ENCODE data around the gene YPEL3.
"Not testable (repeated sequence)": the region's sequence is repeated elsewhere in the genome, so short reads cannot be mapped to it uniquely, and the experiment has no call there.

Gene YPEL3

DNA sequence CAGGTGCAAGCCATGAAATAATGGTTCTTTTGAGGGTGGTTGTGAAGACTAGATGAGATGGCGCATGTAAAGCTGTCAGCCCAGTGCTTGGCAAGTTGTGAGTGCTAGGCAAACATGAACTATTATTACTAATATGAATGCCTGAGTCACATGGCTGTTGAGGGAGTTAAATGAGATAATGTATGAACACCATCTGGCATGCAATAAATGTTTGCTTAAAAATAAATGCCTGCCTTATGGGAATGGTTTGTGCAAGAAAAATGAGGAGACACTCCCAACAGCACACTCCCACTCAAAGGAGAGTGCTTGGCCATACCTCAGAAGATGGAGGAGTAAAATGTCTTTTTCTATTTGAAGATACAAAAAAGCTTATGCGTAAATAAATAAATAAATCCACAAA lies 23.4 kb upstream of the YPEL3 start:
- no peak overlapping the region for H3K4me3 ChIP-seq (ENCODE audit: low read depth, low read length)
- peaks cover 10% of the 10 kb centered on the region for H3K4me1 ChIP-seq
- no peak overlapping the region for H3K9ac ChIP-seq
- TF ChIP-seq, protein P1, sequence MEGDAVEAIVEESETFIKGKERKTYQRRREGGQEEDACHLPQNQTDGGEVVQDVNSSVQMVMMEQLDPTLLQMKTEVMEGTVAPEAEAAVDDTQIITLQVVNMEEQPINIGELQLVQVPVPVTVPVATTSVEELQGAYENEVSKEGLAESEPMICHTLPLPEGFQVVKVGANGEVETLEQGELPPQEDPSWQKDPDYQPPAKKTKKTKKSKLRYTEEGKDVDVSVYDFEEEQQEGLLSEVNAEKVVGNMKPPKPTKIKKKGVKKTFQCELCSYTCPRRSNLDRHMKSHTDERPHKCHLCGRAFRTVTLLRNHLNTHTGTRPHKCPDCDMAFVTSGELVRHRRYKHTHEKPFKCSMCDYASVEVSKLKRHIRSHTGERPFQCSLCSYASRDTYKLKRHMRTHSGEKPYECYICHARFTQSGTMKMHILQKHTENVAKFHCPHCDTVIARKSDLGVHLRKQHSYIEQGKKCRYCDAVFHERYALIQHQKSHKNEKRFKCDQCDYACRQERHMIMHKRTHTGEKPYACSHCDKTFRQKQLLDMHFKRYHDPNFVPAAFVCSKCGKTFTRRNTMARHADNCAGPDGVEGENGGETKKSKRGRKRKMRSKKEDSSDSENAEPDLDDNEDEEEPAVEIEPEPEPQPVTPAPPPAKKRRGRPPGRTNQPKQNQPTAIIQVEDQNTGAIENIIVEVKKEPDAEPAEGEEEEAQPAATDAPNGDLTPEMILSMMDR (IDR thresholded peaks at IDR 0.05), result no peak
- H3K27me3 ChIP-seq (ENCODE audit: control insufficient read depth, insufficient read depth, low read length), result no peaks in the 10 kb centered on the region
- H3K36me3 ChIP-seq (ENCODE audit: control insufficient read depth, insufficient read depth, low read length), result no peaks in the 10 kb centered on the region
- H2AFZ ChIP-seq, result no peak overlapping the region
- H3K79me2 ChIP-seq, result no peaks in the 10 kb centered on the region
- no peak overlapping the region for H3K27ac ChIP-seq
- no peak overlapping the region for H3K4me2 ChIP-seq (ENCODE audit: low read length)
- H3K9me3 ChIP-seq (ENCODE audit: control insufficient read depth, low read length), result no peaks in the 10 kb centered on the region

GRCh38 chr16:30117768-30118167 lies 21.8 kb upstream of the YPEL3 start:
- Histone ChIP-seq H3K36me3 (ENCODE audit: control insufficient read depth, insufficient read depth, low read length) (no peaks in the 10 kb centered on the region), H3K4me2 (ENCODE audit: low read length) (no peak overlapping the region), H3K4me3 (ENCODE audit: low read depth, low read length) (no peak overlapping the region), H2AFZ (no peak overlapping the region), H3K9me3 (ENCODE audit: control insufficient read depth, low read length) (no peaks in the 10 kb centered on the region), H3K9ac (no peak overlapping the region), H3K79me2 (no peaks in the 10 kb centered on the region), H3K27ac (no peak overlapping the region), H3K27me3 (ENCODE audit: control insufficient read depth, insufficient read depth, low read length) (no peaks in the 10 kb centered on the region), H3K4me1 (no peaks in the 10 kb centered on the region)
- TF ChIP-seq, protein P1 (IDR thresholded peaks at IDR 0.05), result no peak

DNA sequence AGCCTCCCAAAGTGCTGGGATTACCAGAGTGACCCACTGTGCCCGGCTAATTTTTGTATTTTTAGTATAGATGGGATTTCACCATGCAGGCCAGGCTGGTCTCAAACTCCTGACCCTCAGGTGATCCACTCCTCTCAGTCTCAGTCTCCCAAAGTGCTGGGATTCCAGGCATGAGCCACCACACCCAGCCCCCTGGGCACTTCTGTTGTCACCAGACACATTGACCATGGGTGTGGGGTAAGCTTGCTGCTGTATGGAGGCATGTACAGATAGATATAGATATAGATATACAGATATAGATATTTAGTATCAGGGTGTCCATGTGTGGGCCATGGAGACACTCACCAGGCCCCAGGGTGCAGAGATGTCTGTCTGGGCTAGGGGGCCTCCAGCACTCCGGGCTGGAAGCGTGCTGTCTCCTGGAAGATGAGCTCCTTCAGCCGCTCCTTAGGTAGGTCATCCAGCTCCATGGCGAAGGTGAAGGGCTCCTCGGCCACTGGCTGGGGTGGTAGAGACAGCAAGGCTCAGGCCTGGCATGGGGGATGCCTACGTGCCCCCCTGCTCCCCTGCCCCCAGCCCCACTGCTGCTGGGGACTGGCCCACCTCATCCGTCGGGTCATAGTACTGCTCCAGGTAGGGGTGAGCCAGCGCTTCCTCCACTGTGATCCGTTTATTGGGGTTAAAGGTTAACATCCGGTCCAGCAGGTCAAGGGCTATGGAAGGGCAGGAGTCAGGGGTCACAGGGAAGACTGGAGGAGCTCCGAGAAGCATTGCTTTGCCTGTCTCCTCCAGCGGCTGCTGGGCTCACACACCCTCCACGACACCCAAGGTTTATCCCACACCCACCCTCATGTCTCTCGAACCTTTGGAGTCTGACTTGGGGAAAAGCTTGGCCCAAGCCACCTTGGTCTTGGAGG lies 20.5 kb upstream of the YPEL3 start:
- TF ChIP-seq, protein P1 (IDR thresholded peaks at IDR 0.05), result no peak
- no peaks in the 10 kb centered on the region for H3K9me3 ChIP-seq (ENCODE audit: control insufficient read depth, low read length)
- no peak overlapping the region for H3K9ac ChIP-seq
- no peak overlapping the region for H3K4me3 ChIP-seq (ENCODE audit: low read depth, low read length)
- no peak overlapping the region for H2AFZ ChIP-seq
- no peaks in the 10 kb centered on the region for H3K36me3 ChIP-seq (ENCODE audit: control insufficient read depth, insufficient read depth, low read length)
- H3K4me1 ChIP-seq, result no peaks in the 10 kb centered on the region
- H3K4me2 ChIP-seq (ENCODE audit: low read length), result no peak overlapping the region
- H3K27ac ChIP-seq, result no peak overlapping the region
- H3K79me2 ChIP-seq, result no peaks in the 10 kb centered on the region
- no peaks in the 10 kb centered on the region for H3K27me3 ChIP-seq (ENCODE audit: control insufficient read depth, insufficient read depth, low read length)

DNA sequence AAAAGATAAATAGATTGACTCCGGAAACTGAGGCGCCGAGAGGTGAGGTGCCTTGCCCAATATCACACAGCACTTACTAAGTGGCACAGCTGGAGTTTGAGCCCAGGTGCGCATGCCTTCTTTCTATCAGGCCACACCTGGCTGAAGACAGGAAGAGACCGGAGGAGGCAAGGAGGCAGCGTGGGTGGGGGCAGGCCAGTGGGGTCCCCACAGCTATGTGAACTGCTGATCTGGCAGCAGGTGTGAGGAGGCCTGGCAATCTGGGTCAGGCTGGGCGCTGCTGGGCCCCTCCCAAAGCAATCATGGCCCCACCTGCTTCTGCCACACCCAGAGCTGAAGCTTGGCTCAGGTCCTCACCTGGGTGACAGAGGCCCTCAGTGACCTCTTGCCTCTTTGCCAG lies 19.2 kb upstream of the YPEL3 start:
- no peak overlapping the region for H3K4me2 ChIP-seq (ENCODE audit: low read length)
- H3K27me3 ChIP-seq (ENCODE audit: control insufficient read depth, insufficient read depth, low read length), result no peaks in the 10 kb centered on the region
- no peak overlapping the region for H3K27ac ChIP-seq
- H3K9ac ChIP-seq, result no peak overlapping the region
- H3K79me2 ChIP-seq, result no peaks in the 10 kb centered on the region
- no peak overlapping the region for H2AFZ ChIP-seq
- H3K9me3 ChIP-seq (ENCODE audit: control insufficient read depth, low read length), result no peaks in the 10 kb centered on the region
- H3K4me1 ChIP-seq, result no peaks in the 10 kb centered on the region
- no peaks in the 10 kb centered on the region for H3K36me3 ChIP-seq (ENCODE audit: control insufficient read depth, insufficient read depth, low read length)
- H3K4me3 ChIP-seq (ENCODE audit: low read depth, low read length), result no peak overlapping the region
- TF ChIP-seq, protein P1 (IDR thresholded peaks at IDR 0.05), result no peak

- not testable (repeated sequence) for H2AFZ ChIP-seq; H3K27ac ChIP-seq; H3K9ac ChIP-seq; H3K9me3 ChIP-seq (ENCODE audit: control insufficient read depth, low read length); H3K4me1 ChIP-seq; H3K4me2 ChIP-seq (ENCODE audit: low read length); H3K79me2 ChIP-seq; H3K4me3 ChIP-seq (ENCODE audit: low read depth, low read length); H3K36me3 ChIP-seq (ENCODE audit: control insufficient read depth, insufficient read depth, low read length); H3K27me3 ChIP-seq (ENCODE audit: control insufficient read depth, insufficient read depth, low read length)
These were observed 18.8 kb upstream of the YPEL3 start for GRCh38 chr16:30114833-30115232.

Data from parathyroid adenoma (tissue), 2 donors.